ENCODE data around the gene INTS14. TPM values are rescaled to one million over a fixed set of nuclear protein-coding genes. Genes with fewer than 3 reads are reported as not detected.

The INTS14 gene
- total RNA-seq, 6 experiments from 2014 or later: 15.3 to 19.8 (median 17.4) TPM

GRCh38 chr15:65629548-65629947 is 18.6 kb upstream of the INTS14 start:
- ATAC-seq (no peak), DNase-seq (no peak)
- TF ChIP-seq POLR2A (IDR thresholded peaks at IDR 0.05): no peak
- no peak for TF ChIP-seq CTCF (IDR thresholded peaks at IDR 0.05)
- intact Hi-C loops (cut with DNase I): no loop called here
- no peak overlapping the region for H3K4me3 ChIP-seq
- H3K27me3 ChIP-seq: no peaks in the 10 kb centered on the region
- no peak overlapping the region for H3K27ac ChIP-seq
- WGBS (ENCODE audit: insufficient coverage, low coverage, low lambda C conversion rate, missing lambda C conversion rate): 91% methylated on average over 3 of the region's 3 CpGs
- no peaks in the 10 kb centered on the region for H3K4me1 ChIP-seq
- no peaks in the 10 kb centered on the region for H3K36me3 ChIP-seq
- H3K9me3 ChIP-seq: no peaks in the 10 kb centered on the region

GRCh38 chr15:65626856-65627255 is 15.9 kb upstream of the INTS14 start:
- 58% methylated on average over 4 of the region's 4 CpGs for WGBS (ENCODE audit: insufficient coverage, low coverage, low lambda C conversion rate, missing lambda C conversion rate)
- DNase-seq (no peak), ATAC-seq (peak in 1 of 4 donors; percentile 14)
- no peak overlapping the region for H3K27ac ChIP-seq
- no peak for TF ChIP-seq CTCF (IDR thresholded peaks at IDR 0.05)
- no peak for TF ChIP-seq POLR2A (IDR thresholded peaks at IDR 0.05)
- H3K9me3 ChIP-seq: no peaks in the 10 kb centered on the region
- no peaks in the 10 kb centered on the region for H3K27me3 ChIP-seq
- H3K4me3 ChIP-seq: no peak overlapping the region
- no peaks in the 10 kb centered on the region for H3K36me3 ChIP-seq
- H3K4me1 ChIP-seq: no peaks in the 10 kb centered on the region
- intact Hi-C loops (cut with DNase I): no loop called here

- no peak for DNase-seq
- Histone ChIP-seq H3K27ac (no peak overlapping the region), H3K4me3 (no peak overlapping the region), H3K27me3 (no peaks in the 10 kb centered on the region), H3K4me1 (peaks cover 0 to 3% (median 0%) of the 10 kb centered on the region in 4 donors), H3K36me3 (no peaks in the 10 kb centered on the region), H3K9me3 (no peaks in the 10 kb centered on the region)
- ATAC-seq: no peak
- intact Hi-C loops (cut with DNase I): no loop called here
- TF ChIP-seq CTCF (IDR thresholded peaks at IDR 0.05): no peak
- TF ChIP-seq POLR2A (IDR thresholded peaks at IDR 0.05): no peak
These were observed 12.2 kb upstream of the INTS14 start for GRCh38 chr15:65623103-65623502.

- no peak for DNase-seq
- H3K27ac ChIP-seq: no peak within 1 kb of the TSS
- intact Hi-C loops (cut with DNase I): no loop called here
- no peak within 1 kb of the TSS for H3K4me3 ChIP-seq
- H3K36me3 ChIP-seq: no peaks in the 10 kb centered on the region
- WGBS (ENCODE audit: insufficient coverage, low coverage, low lambda C conversion rate, missing lambda C conversion rate): 73% methylated on average over 3 of the region's 6 CpGs
- no peaks in the 10 kb centered on the region for H3K27me3 ChIP-seq
- ATAC-seq: no peak
- H3K4me1 ChIP-seq: peaks cover 0 to 3% (median 0%) of the 10 kb centered on the region in 4 donors
- no peak for TF ChIP-seq CTCF (IDR thresholded peaks at IDR 0.05)
- TF ChIP-seq POLR2A (IDR thresholded peaks at IDR 0.05): no peak
- H3K9me3 ChIP-seq: no peaks in the 10 kb centered on the region
These were observed 10.7 kb upstream of the INTS14 start, which contains the start of gene SLC24A1 for GRCh38 chr15:65621638-65622037. TSS of gene SLC24A1 (plus strand) at chr15:65621938. CDS start at chr15:65624081, 2,143 bp downstream.

- Histone ChIP-seq H3K9me3 (no peaks in the 10 kb centered on the region), H3K4me1 (peaks cover 0 to 3% (median 0%) of the 10 kb centered on the region in 4 donors), H3K36me3 (no peaks in the 10 kb centered on the region), H3K27ac (no peak overlapping the region), H3K4me3 (no peak overlapping the region), H3K27me3 (no peaks in the 10 kb centered on the region)
- DNase-seq: no peak
- 94% methylated on average over 2 of the region's 2 CpGs for WGBS (ENCODE audit: insufficient coverage, low coverage, low lambda C conversion rate, missing lambda C conversion rate)
- TF ChIP-seq POLR2A (IDR thresholded peaks at IDR 0.05) (no peak), CTCF (IDR thresholded peaks at IDR 0.05) (no peak)
- intact Hi-C loops (cut with DNase I): no loop called here
- no peak for ATAC-seq
These were observed 9.9 kb upstream of the INTS14 start for GRCh38 chr15:65620833-65621232.
